D721Med (cell line): ENCODE results near the gene IL37.

ENCODE experiments used
- DNase-seq: peaks from one replicate; pipeline ENCODE4 v3.0.0; 2011; ENCODE audit warnings: low spot score; ENCODE audit not compliant: insufficient read length
- FAIRE-seq: peaks from 2 replicates; lab custom pipeline; 2011; peaks lifted over from hg19 to GRCh38; lab: Jason Lieb, UNC
- CTCF ChIP-seq: IDR thresholded peaks from 2 replicates; pipeline ENCODE4 v1.5.1; 2012; ENCODE audit warnings: mild to moderate bottlenecking, control low read depth; ENCODE audit not compliant: insufficient read depth; ENCODE audit errors: missing control alignments

The IL37 gene

GRCh38 chr2:112947374-112947773, 36.4 kb downstream of the IL37 start:
- FAIRE-seq: no peak

GRCh38 chr2:112949456-112949855, 38.5 kb downstream of the IL37 start:
- no peak for DNase-seq
- no peak for TF ChIP-seq CTCF
- no peak for FAIRE-seq

More at GRCh38 chr2:112947374-112947773, 36.4 kb downstream of the IL37 start:
- no peak for DNase-seq
- TF ChIP-seq CTCF: no peak

- DNase-seq: no peak
- no peak for TF ChIP-seq CTCF
- FAIRE-seq: no peak
Observed at GRCh38 chr2:112954364-112954763, 43.4 kb downstream of the IL37 start.

- DNase-seq: no peak
- FAIRE-seq: no peak
- no peak for TF ChIP-seq CTCF
Observed at GRCh38 chr2:112957511-112957910, 46.5 kb downstream of the IL37 start.

- FAIRE-seq: no peak
- DNase-seq: peak; percentile 25
- TF ChIP-seq CTCF: peak; percentile 82
Observed at GRCh38 chr2:112958428-112959108, 47.6 kb downstream of the IL37 start.

- TF ChIP-seq CTCF: peak; percentile 5
- no peak for DNase-seq
- no peak for FAIRE-seq
Observed at GRCh38 chr2:112959109-112959812, 48.3 kb downstream of the IL37 start.
